IMR-90 (cell line): Measurements from ENCODE around the gene NEK9. TPM values are rescaled to one million over a fixed set of nuclear protein-coding genes. Genes with fewer than 3 reads are reported as not detected.
A peak's percentile ranks its signal among the peaks of the same experiment; 100 is the strongest.

ENCODE experiments used
- ATAC-seq: fragments of 200-7000 bp; cut with Tn5 transposase; 2 replicates; pipeline ENCODE4 v1.9.1; 2020; ENCODE audit warnings: low read depth, mild to moderate bottlenecking, moderate library complexity
- BruUV-seq: library from RNA; stranded (reverse); fragments of 400-500 nt; replicated peaks from 2 replicates; lab custom pipeline; 2021; lab: Mats Ljungman, UMichigan
- CTCF ChIA-PET: fragments of 300-600 bp; formaldehyde crosslinking; extraction: SDS; loops from one replicate; lab custom pipeline; 2021; ENCODE audit warnings: antibody characterized with exemption; lab: Yijun Ruan, JAX
- POLR2A ChIA-PET: fragments of 300-600 bp; sonication (Branson Sonifier 250); formaldehyde crosslinking; loops from one replicate; lab custom pipeline; 2022; ENCODE audit warnings: antibody characterized with exemption; ENCODE audit not compliant: unreplicated experiment; lab: Charles Lee
- DNase-seq: peaks from one replicate; pipeline ENCODE4 v3.0.0; 2013
- H2AFZ ChIP-seq: replicated peaks from 2 replicates; pipeline ENCODE3; 2013; ENCODE audit warnings: low read length, mild to moderate bottlenecking; ENCODE audit not compliant: poor library complexity
- H2AK5ac ChIP-seq: 2 replicates; pipeline ENCODE4 v1.6.1; 2013; ENCODE audit warnings: low read depth, low read length, inconsistent platforms
- H2AK9ac ChIP-seq: replicated peaks from 2 replicates; pipeline ENCODE3; 2013; ENCODE audit warnings: mild to moderate bottlenecking, low read depth, low read length, moderate library complexity; ENCODE audit not compliant: poor library complexity
- H2BK120ac ChIP-seq: 2 replicates; pipeline ENCODE4 v1.6.1; 2013; ENCODE audit warnings: low read depth, low read length, inconsistent platforms
- H2BK15ac ChIP-seq: 3 replicates; pipeline ENCODE4 v1.6.1; 2013; ENCODE audit warnings: low read depth, low read length, inconsistent platforms
- H2BK20ac ChIP-seq: 2 replicates; pipeline ENCODE4 v1.6.1; 2013; ENCODE audit warnings: low read depth, mild to moderate bottlenecking, inconsistent platforms, low read length, moderate library complexity
- H2BK5ac ChIP-seq: 2 replicates; pipeline ENCODE4 v1.6.1; 2013; ENCODE audit warnings: mild to moderate bottlenecking, low read depth, low read length, inconsistent platforms; ENCODE audit not compliant: poor library complexity, severe bottlenecking
- H3K14ac ChIP-seq: replicated peaks from 2 replicates; pipeline ENCODE4 v1.6.1; 2013; ENCODE audit warnings: low read depth, low read length, inconsistent platforms
- H3K18ac ChIP-seq: 2 replicates; pipeline ENCODE4 v1.6.1; 2013; ENCODE audit warnings: low read depth, low read length, control low read depth
- H3K23ac ChIP-seq: 2 replicates; pipeline ENCODE4 v1.6.1; 2013; ENCODE audit warnings: low read depth, low read length, inconsistent platforms
- H3K27ac ChIP-seq: 2 replicates; pipeline ENCODE4 v1.5.1; 2013; ENCODE audit warnings: mild to moderate bottlenecking, control low read depth, low read length; ENCODE audit not compliant: insufficient read depth
- H3K27me3 ChIP-seq: 2 replicates; pipeline ENCODE4 v1.6.1; 2013; ENCODE audit warnings: low read length; ENCODE audit not compliant: control insufficient read depth, insufficient read depth
- H3K36me3 ChIP-seq: 2 replicates; pipeline ENCODE4 v1.6.1; 2013; ENCODE audit warnings: low read length, mixed read lengths; ENCODE audit not compliant: control insufficient read depth, insufficient read depth
- H3K4ac ChIP-seq: 2 replicates; pipeline ENCODE4 v1.6.1; 2013; ENCODE audit warnings: low read depth, low read length, inconsistent platforms
- H3K4me1 ChIP-seq: 2 replicates; pipeline ENCODE4 v1.6.1; 2013; ENCODE audit warnings: low read length, mixed read lengths; ENCODE audit not compliant: control insufficient read depth, insufficient read depth
- H3K4me2 ChIP-seq: 2 replicates; pipeline ENCODE4 v1.6.1; 2013; ENCODE audit warnings: low read depth, mild to moderate bottlenecking, control low read depth, low read length, moderate library complexity
- H3K4me3 ChIP-seq: 2 replicates; pipeline ENCODE4 v1.5.1; 2013; ENCODE audit warnings: low read depth, mild to moderate bottlenecking, control low read depth, low read length, moderate library complexity; ENCODE audit not compliant: insufficient read depth
- H3K56ac ChIP-seq: 2 replicates; pipeline ENCODE4 v1.6.1; 2013; ENCODE audit warnings: low read length, inconsistent platforms; ENCODE audit not compliant: insufficient read depth; ENCODE audit errors: extremely low read depth
- H3K79me1 ChIP-seq, 2 experiments: 2 replicates each; pipeline ENCODE4 v1.6.1; 2013; ENCODE audit warnings: low read length in 2 of 2, inconsistent platforms in 1 of 2, low read depth in 1 of 2
- H3K9ac ChIP-seq: 2 replicates; pipeline ENCODE4 v1.6.1; 2013; ENCODE audit warnings: low read depth, low read length, control low read depth
- H3K9me1 ChIP-seq: 2 replicates; pipeline ENCODE4 v1.6.1; 2013; ENCODE audit warnings: low read length, inconsistent platforms; ENCODE audit not compliant: insufficient read depth
- H3K9me3 ChIP-seq: 2 replicates; pipeline ENCODE4 v1.6.1; 2013; ENCODE audit warnings: low read length; ENCODE audit not compliant: control insufficient read depth, insufficient read depth
- H4K20me1 ChIP-seq: 2 replicates; pipeline ENCODE4 v1.6.1; 2013; ENCODE audit warnings: low read length, inconsistent platforms; ENCODE audit not compliant: insufficient read depth
- H4K5ac ChIP-seq: 2 replicates; pipeline ENCODE4 v1.6.1; 2013; ENCODE audit warnings: mild to moderate bottlenecking, low read depth, low read length, control low read depth
- H4K8ac ChIP-seq, 2 experiments: 2 replicates each; pipeline ENCODE4 v1.6.1; 2013; ENCODE audit warnings: low read depth in 2 of 2, low read length in 2 of 2, control low read depth in 1 of 2, inconsistent platforms in 1 of 2
- H4K91ac ChIP-seq: 2 replicates; pipeline ENCODE4 v1.6.1; 2013; ENCODE audit warnings: low read depth, low read length, inconsistent platforms; ENCODE audit not compliant: insufficient read depth
- BHLHE40 ChIP-seq: fragments of 150-350 bp; IDR thresholded peaks from 2 replicates; pipeline ENCODE4 v1.6.1; 2016; ENCODE audit warnings: mild to moderate bottlenecking, low read depth, low read length
- CEBPB ChIP-seq: IDR thresholded peaks from 2 replicates; pipeline ENCODE4 v1.6.1; 2012; ENCODE audit warnings: low read depth, low read length, improper control_type of control experiment
- CHD1 ChIP-seq: IDR thresholded peaks from 2 replicates; pipeline ENCODE4 v1.6.1; 2012; ENCODE audit warnings: low read depth, low read length, improper control_type of control experiment
- MAFK ChIP-seq: IDR thresholded peaks from 2 replicates; pipeline ENCODE4 v1.6.1; 2012; ENCODE audit warnings: low read depth, low read length, improper control_type of control experiment
- MAZ ChIP-seq: IDR thresholded peaks from 2 replicates; pipeline ENCODE4 v1.6.1; 2012; ENCODE audit warnings: low read depth, mild to moderate bottlenecking, low read length, improper control_type of control experiment, moderate library complexity, borderline replicate concordance
- MXI1 ChIP-seq: IDR thresholded peaks from 2 replicates; pipeline ENCODE4 v1.6.1; 2012; ENCODE audit warnings: low read depth, mild to moderate bottlenecking, low read length, moderate library complexity, borderline replicate concordance
- NFE2L2 ChIP-seq: fragments of 150-350 bp; IDR thresholded peaks from 2 replicates; pipeline ENCODE4 v1.6.1; 2016; ENCODE audit warnings: low read depth, mild to moderate bottlenecking, low read length
- RAD21 ChIP-seq: IDR thresholded peaks from 2 replicates; pipeline ENCODE4 v1.6.1; 2012; ENCODE audit warnings: low read length, improper control_type of control experiment
- RCOR1 ChIP-seq: IDR thresholded peaks from 2 replicates; pipeline ENCODE4 v1.6.1; 2012; ENCODE audit warnings: mild to moderate bottlenecking, low read length, improper control_type of control experiment; ENCODE audit not compliant: insufficient replicate concordance
- RFX5 ChIP-seq: IDR thresholded peaks from 2 replicates; pipeline ENCODE4 v1.8.0; 2012; ENCODE audit warnings: low read depth, mild to moderate bottlenecking, low read length, moderate library complexity
- WGBS, 2 experiments: methylation state at CpG; one replicate each; pipeline versions ENCODE4 v1.1.5 to v1.1.7; 2013; ENCODE audit warnings: missing lambda C conversion rate in 2 of 2; ENCODE audit not compliant: insufficient read length in 1 of 2; ENCODE audit errors: extremely low coverage in 2 of 2; 5-methylcytosine and 5-hydroxymethylcytosine counted together
- dilution Hi-C: fragments of 300-500 bp; cut with HindIII; formaldehyde crosslinking; loops from one replicate; pipeline ENCODE4 v1.14.3; 2018; ENCODE audit warnings: low sequenced_read_pairs; ENCODE audit not compliant: unreplicated experiment
- in situ Hi-C: fragments of 300-500 bp; cut with MboI; formaldehyde crosslinking; loops from 3 replicates; pipeline ENCODE4 v1.14.3; 2019; ENCODE audit warnings: low sequenced_read_pairs, inconsistent platforms, mixed read lengths
- intact Hi-C: fragments of 100-400 bp; cut with micrococcal nuclease; formaldehyde crosslinking; loops from 2 replicates; pipeline ENCODE4 v1.10.0; 2022
- polyA plus RNA-seq, 3 experiments: library from polyadenylated mRNA; depleted of rRNA; stranded (reverse); fragments of >200 nt; gene quantifications; 2 replicates each; pipeline ENCODE4 v1.2.3, GENCODE V29; 2012; ENCODE audit warnings: low replicate concordance in 1 of 3
- total RNA-seq: library from RNA; depleted of rRNA; stranded (reverse); fragments of >200 nt; gene quantifications from 2 replicates; pipeline ENCODE4 v1.2.3, GENCODE V29; 2012
- TF ChIP-seq, protein P1 (sequence below): fragments of 150-350 bp; IDR thresholded peaks from 2 replicates; pipeline ENCODE4 v1.6.1; 2017; ENCODE audit warnings: mild to moderate bottlenecking, antibody characterized with exemption, low read length, low read depth
- TF ChIP-seq, protein P2 (sequence below): fragments of 150-350 bp; IDR thresholded peaks from 2 replicates; pipeline ENCODE4 v1.6.1; 2016; ENCODE audit warnings: low read depth, mild to moderate bottlenecking, low read length, moderate library complexity, borderline replicate concordance
- TF ChIP-seq, protein P3 (sequence below): conservative IDR thresholded peaks from 2 replicates; pipeline ENCODE4 v1.5.1; 2012; ENCODE audit warnings: mild to moderate bottlenecking, low read depth, low read length, improper control_type of control experiment

Gene NEK9
- total and polyA plus RNA-seq, 2 of the 4 experiments (the other 2 are of a cell fraction) = 22.9 to 23.2 TPM

DNA sequence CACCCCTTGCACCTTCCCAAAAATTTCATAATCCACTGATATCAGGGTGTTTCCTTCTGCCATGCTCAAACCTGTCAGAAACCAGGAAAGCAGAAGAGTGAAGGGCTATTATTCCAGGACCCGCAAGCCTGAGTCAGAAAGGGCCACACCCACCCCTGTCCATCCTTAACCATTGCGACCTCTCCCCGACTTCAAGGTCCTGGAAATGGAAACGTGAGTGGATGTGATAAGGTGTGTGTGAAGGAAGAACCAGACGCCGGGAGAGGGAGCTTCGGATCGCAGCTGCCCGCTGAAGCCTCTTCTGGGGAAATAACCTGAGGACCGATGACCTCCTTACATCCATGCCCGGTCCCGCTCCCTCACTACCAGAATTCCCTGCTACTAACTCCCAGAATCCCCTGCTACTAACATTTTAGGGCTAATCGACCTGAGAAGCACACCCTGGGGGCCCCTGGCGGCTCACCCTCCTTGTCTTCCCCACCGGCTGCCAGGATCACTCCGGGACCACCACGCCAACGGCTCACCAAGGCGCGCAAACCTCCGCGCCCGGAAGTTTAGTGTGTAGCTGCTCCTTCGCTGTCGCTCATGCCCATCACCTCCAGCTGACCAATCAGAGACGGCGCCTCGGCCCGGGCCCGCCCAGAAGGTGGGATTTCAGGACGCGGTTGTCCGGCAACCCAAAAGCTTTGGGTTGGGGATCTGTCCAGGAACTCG, 63.2 kb downstream of the NEK9 start, which contains the start of gene ACYP1:
TSS of gene ACYP1 (minus strand) at position 534 of the 714 bp plus-strand sequence. CDS start at position 63, 471 bp downstream.
- Histone ChIP-seq H3K9ac (peak within 1 kb of the TSS; percentile 83), H3K9me1 (peaks cover 3% of the 10 kb centered on the region; the same call in 1 of the 2 replicates), H3K9me3 (no peaks in the 10 kb centered on the region), H4K91ac (peak within 1 kb of the TSS; percentile 43; the same call in 1 of the 2 replicates), H2AFZ (peak within 1 kb of the TSS; percentile 93), H3K56ac (peak within 1 kb of the TSS; percentile 64), H4K20me1 (no peaks in the 10 kb centered on the region), H2BK20ac (no peak within 1 kb of the TSS), H3K18ac (no peak within 1 kb of the TSS), H2BK5ac (peak within 1 kb of the TSS; percentile 21), H3K4me3 (peak within 1 kb of the TSS; percentile 89), H3K79me1 (peaks cover 23 to 38% of the 10 kb centered on the region in 2 experiments), H3K4me2 (peak within 1 kb of the TSS; percentile 92), H3K14ac (peak within 1 kb of the TSS; percentile 77), H2AK9ac (peak within 1 kb of the TSS; percentile 47), H2AK5ac (peak within 1 kb of the TSS; percentile 29; the same call in 1 of the 2 replicates), H3K23ac (peak within 1 kb of the TSS; percentile 30), H3K4ac (peak within 1 kb of the TSS; percentile 78), H3K4me1 (peaks cover 4% of the 10 kb centered on the region; the same call in 1 of the 2 replicates), H2BK120ac (no peak within 1 kb of the TSS), H3K27me3 (no peaks in the 10 kb centered on the region), H4K5ac (peak within 1 kb of the TSS; percentile 57; the same call in 1 of the 2 replicates), H3K36me3 (no peaks in the 10 kb centered on the region), H2BK15ac (no peak within 1 kb of the TSS), H4K8ac (peak within 1 kb of the TSS; percentile 66 to 83), H3K27ac (peak within 1 kb of the TSS; percentile 48)
- ChIA-PET CTCF (interaction anchor here (1.1 kb wide), 1 partner anchor 118 kb away, joined by 3 read pairs; no protein-coding TSS in a partner anchor), POLR2A (interaction anchor here (0.6 kb wide), 1 partner anchor 27 kb away, joined by 4 read pairs; no protein-coding TSS in a partner anchor)
- in situ Hi-C loops = no loop called here
- dilution Hi-C loops = no loop called here
- no TSS peak for BruUV-seq
- peak; percentile 97 for ATAC-seq
- intact Hi-C loops = no loop called here
- 0% methylated on average over 6 of the region's 34 CpGs; no CpG with 5 or more reads in 1 of the 2 experiments for WGBS, 2 experiments
- DNase-seq = peak; percentile 84
- TF ChIP-seq CHD1 = no peak
- no peak for TF ChIP-seq MAZ
- TF ChIP-seq RFX5 = no peak
- TF ChIP-seq, protein P1, sequence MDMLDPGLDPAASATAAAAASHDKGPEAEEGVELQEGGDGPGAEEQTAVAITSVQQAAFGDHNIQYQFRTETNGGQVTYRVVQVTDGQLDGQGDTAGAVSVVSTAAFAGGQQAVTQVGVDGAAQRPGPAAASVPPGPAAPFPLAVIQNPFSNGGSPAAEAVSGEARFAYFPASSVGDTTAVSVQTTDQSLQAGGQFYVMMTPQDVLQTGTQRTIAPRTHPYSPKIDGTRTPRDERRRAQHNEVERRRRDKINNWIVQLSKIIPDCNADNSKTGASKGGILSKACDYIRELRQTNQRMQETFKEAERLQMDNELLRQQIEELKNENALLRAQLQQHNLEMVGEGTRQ = no peak
- TF ChIP-seq, protein P2, sequence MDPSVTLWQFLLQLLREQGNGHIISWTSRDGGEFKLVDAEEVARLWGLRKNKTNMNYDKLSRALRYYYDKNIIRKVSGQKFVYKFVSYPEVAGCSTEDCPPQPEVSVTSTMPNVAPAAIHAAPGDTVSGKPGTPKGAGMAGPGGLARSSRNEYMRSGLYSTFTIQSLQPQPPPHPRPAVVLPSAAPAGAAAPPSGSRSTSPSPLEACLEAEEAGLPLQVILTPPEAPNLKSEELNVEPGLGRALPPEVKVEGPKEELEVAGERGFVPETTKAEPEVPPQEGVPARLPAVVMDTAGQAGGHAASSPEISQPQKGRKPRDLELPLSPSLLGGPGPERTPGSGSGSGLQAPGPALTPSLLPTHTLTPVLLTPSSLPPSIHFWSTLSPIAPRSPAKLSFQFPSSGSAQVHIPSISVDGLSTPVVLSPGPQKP = no peak
- TF ChIP-seq MAFK = no peak
- peak; percentile 24; the same call in 1 of the 2 replicates for TF ChIP-seq MXI1
- TF ChIP-seq CEBPB = no peak
- TF ChIP-seq RCOR1 = peak; percentile 22
- no peak for TF ChIP-seq BHLHE40
- no peak for TF ChIP-seq NFE2L2
- no peak for TF ChIP-seq RAD21
- TF ChIP-seq, protein P3, sequence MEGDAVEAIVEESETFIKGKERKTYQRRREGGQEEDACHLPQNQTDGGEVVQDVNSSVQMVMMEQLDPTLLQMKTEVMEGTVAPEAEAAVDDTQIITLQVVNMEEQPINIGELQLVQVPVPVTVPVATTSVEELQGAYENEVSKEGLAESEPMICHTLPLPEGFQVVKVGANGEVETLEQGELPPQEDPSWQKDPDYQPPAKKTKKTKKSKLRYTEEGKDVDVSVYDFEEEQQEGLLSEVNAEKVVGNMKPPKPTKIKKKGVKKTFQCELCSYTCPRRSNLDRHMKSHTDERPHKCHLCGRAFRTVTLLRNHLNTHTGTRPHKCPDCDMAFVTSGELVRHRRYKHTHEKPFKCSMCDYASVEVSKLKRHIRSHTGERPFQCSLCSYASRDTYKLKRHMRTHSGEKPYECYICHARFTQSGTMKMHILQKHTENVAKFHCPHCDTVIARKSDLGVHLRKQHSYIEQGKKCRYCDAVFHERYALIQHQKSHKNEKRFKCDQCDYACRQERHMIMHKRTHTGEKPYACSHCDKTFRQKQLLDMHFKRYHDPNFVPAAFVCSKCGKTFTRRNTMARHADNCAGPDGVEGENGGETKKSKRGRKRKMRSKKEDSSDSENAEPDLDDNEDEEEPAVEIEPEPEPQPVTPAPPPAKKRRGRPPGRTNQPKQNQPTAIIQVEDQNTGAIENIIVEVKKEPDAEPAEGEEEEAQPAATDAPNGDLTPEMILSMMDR = no peak
